HG03045 (cell line): ENCODE measurements around the gene POLR3B.

Experiments
- ATAC-seq: cut with Tn5 transposase; IDR thresholded peaks from one replicate; pipeline ENCODE4 v1.9.1; 2021; ENCODE audit warnings: mild to moderate bottlenecking, moderate library complexity; ENCODE audit not compliant: unreplicated experiment

Gene POLR3B

GRCh38 chr12:106527356-106527755, 169.8 kb downstream of the POLR3B start:
- no peak for ATAC-seq

DNA sequence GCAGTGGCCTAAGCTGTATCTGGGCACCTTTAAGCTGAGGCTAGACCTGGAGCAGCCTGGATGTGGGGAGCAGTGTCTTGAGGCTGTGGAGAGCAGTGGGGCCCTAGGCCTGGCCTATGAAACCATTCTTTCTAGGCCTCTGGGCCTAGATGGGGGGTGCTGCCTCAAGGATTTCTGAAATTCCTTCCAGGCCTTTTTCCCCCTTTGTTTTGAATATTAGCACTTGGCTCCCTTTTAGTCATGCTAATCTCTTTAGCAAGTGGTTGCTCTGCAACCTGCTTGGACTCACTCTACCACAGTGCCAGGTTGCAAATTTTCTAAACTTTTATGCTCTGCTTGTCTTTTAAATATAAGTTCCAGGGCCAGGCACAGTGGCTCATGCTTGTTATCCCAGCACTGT, 183.7 kb downstream of the POLR3B start:
- ATAC-seq, result no peak

- no peak for ATAC-seq
Observed at GRCh38 chr12:106551410-106551809, 193.9 kb downstream of the POLR3B start.

DNA sequence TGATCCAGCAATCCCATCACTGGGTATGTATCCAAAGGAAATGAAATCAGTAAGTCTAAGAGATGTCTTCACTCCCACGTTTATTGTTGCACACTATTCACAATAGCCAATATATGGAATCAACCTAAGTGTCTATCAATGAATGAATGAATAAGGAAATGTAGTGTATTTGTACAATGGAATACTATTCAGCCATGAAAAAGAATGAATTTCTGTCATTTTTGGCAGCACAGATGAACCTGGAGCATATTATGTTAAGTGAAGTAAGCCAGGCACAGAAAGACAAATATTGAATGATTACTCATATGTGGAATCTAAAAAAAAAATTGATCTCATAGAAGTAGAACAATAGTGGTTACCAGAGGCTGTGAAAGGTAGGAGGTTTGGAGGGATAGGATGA, 194.7 kb downstream of the POLR3B start:
- ATAC-seq, result no peak
